SJSA1 (cell line): ENCODE measurements around the gene POLR2I. TPM values are rescaled to one million over a fixed set of nuclear protein-coding genes. Genes with fewer than 3 reads are reported as not detected.
"Not testable (repeated sequence)": the region's sequence is repeated elsewhere in the genome, so short reads cannot be mapped to it uniquely, and the experiment has no call there.

Experiments used
- DNase-seq, 2 experiments: peaks; one replicate each; pipeline ENCODE4 v3.0.0-alpha.2; 2015 to 2020; ENCODE audit warnings: low spot score in 2 of 2, low read depth in 1 of 2
- H3K27ac ChIP-seq: fragments of 250-450 bp; sonication (Bioruptor Pico); 2 replicates; pipeline ENCODE4 v1.5.1; 2020; ENCODE audit warnings: mild to moderate bottlenecking, moderate library complexity
- H3K27me3 ChIP-seq: fragments of 250-450 bp; sonication (Bioruptor Pico); replicated peaks from 2 replicates; pipeline ENCODE4 v1.5.1; 2020; ENCODE audit warnings: mild to moderate bottlenecking, moderate library complexity
- H3K36me3 ChIP-seq: fragments of 250-450 bp; sonication (Bioruptor Pico); 2 replicates; pipeline ENCODE4 v1.5.1; 2020; ENCODE audit warnings: mild to moderate bottlenecking
- H3K4me1 ChIP-seq: fragments of 250-450 bp; sonication (Bioruptor Pico); replicated peaks from 2 replicates; pipeline ENCODE4 v1.6.1; 2021; ENCODE audit warnings: mild to moderate bottlenecking
- H3K4me3 ChIP-seq: fragments of 250-450 bp; sonication (Bioruptor Pico); 2 replicates; pipeline ENCODE4 v1.5.1; 2020; ENCODE audit warnings: mild to moderate bottlenecking
- H3K9me3 ChIP-seq: fragments of 250-450 bp; sonication (Bioruptor Pico); replicated peaks from 2 replicates; pipeline ENCODE4 v1.5.1; 2020; ENCODE audit warnings: mild to moderate bottlenecking
- total RNA-seq: library from RNA; depleted of rRNA; stranded (reverse); fragments of >200 nt; shearing (Covaris generic); gene quantifications from 2 replicates; pipeline ENCODE4 v1.2.3, GENCODE V29; 2014; rRNA removed

The POLR2I gene
- total RNA-seq, 1 experiment from 2014 or later = 44.8 TPM

- no peaks in the 10 kb centered on the region for H3K4me1 ChIP-seq
- H3K9me3 ChIP-seq = no peaks in the 10 kb centered on the region
- H3K36me3 ChIP-seq = peaks cover 86% of the 10 kb centered on the region
- H3K27ac ChIP-seq = no peak overlapping the region
- no peak overlapping the region for H3K4me3 ChIP-seq
- no peaks in the 10 kb centered on the region for H3K27me3 ChIP-seq
- DNase-seq = no peak
These were observed 33.3 kb downstream of the POLR2I start for GRCh38 chr19:36081385-36081784.

GRCh38 chr19:36079389-36079945, 35.2 kb downstream of the POLR2I start:
- H3K27ac ChIP-seq = no peak overlapping the region
- no peaks in the 10 kb centered on the region for H3K27me3 ChIP-seq
- peaks cover 88% of the 10 kb centered on the region for H3K36me3 ChIP-seq
- H3K9me3 ChIP-seq = no peaks in the 10 kb centered on the region
- no peak for DNase-seq
- H3K4me3 ChIP-seq = no peak overlapping the region
- no peaks in the 10 kb centered on the region for H3K4me1 ChIP-seq

- H3K9me3 ChIP-seq = no peaks in the 10 kb centered on the region
- peaks cover 72% of the 10 kb centered on the region for H3K36me3 ChIP-seq
- no peaks in the 10 kb centered on the region for H3K27me3 ChIP-seq
- no peak overlapping the region for H3K4me3 ChIP-seq
- H3K4me1 ChIP-seq = peaks cover 10% of the 10 kb centered on the region
- no peak for DNase-seq
- no peak overlapping the region for H3K27ac ChIP-seq
These were observed 41.4 kb downstream of the POLR2I start for GRCh38 chr19:36073121-36073876.

GRCh38 chr19:36072081-36072480, 42.6 kb downstream of the POLR2I start:
- Histone ChIP-seq H3K27me3 (no peaks in the 10 kb centered on the region), H3K9me3 (no peaks in the 10 kb centered on the region), H3K36me3 (peaks cover 73% of the 10 kb centered on the region), H3K4me1 (peaks cover 10% of the 10 kb centered on the region), H3K27ac (no peak overlapping the region), H3K4me3 (no peak overlapping the region)
- no peak for DNase-seq

- H3K9me3 ChIP-seq, H3K4me3 ChIP-seq, DNase-seq, H3K4me1 ChIP-seq, H3K27me3 ChIP-seq, H3K27ac ChIP-seq: not testable (repeated sequence)
- H3K36me3 ChIP-seq = peaks cover 77% of the 10 kb centered on the region
These were observed 45.7 kb downstream of the POLR2I start for GRCh38 chr19:36068810-36069499.

- Histone ChIP-seq H3K36me3 (peaks cover 79% of the 10 kb centered on the region), H3K4me1 (peaks cover 10% of the 10 kb centered on the region), H3K27me3 (no peaks in the 10 kb centered on the region), H3K9me3 (no peaks in the 10 kb centered on the region), H3K4me3 (no peak overlapping the region), H3K27ac (no peak overlapping the region)
- DNase-seq = no peak
These were observed 47.0 kb downstream of the POLR2I start for GRCh38 chr19:36067681-36068080.

- no peak for DNase-seq
- Histone ChIP-seq H3K9me3 (no peaks in the 10 kb centered on the region), H3K4me1 (no peaks in the 10 kb centered on the region), H3K27ac (no peak overlapping the region), H3K36me3 (peaks cover 84% of the 10 kb centered on the region), H3K27me3 (no peaks in the 10 kb centered on the region), H3K4me3 (no peak overlapping the region)
These were observed 49.8 kb downstream of the POLR2I start for GRCh38 chr19:36064826-36065225.

Other genes with a start within 250 kb of the POLR2I start
- gene APLP1, start 246.3 kb downstream of the POLR2I start, total RNA-seq = 11.1 and 11.6 TPM in 2 replicates
- 0.66 and 3.3 TPM in 2 replicates for gene NFKBID, start 214.3 kb downstream of the POLR2I start, total RNA-seq
- 9.1 TPM in 1 of 2 replicates, not detected in the other for gene HCST, start 212.3 kb downstream of the POLR2I start, total RNA-seq
- not detected in 2 replicates for gene TYROBP, start 206.6 kb downstream of the POLR2I start, total RNA-seq
- gene LRFN3, start 178.5 kb downstream of the POLR2I start, total RNA-seq = 3.8 and 5.7 TPM in 2 replicates
- gene SDHAF1, start 119.7 kb downstream of the POLR2I start, total RNA-seq = 34.4 and 53.4 TPM in 2 replicates
- gene SYNE4, start 106.1 kb downstream of the POLR2I start, total RNA-seq = 0.26 TPM in 1 of 2 replicates, not detected in the other
- 17.1 and 37.1 TPM in 2 replicates for gene ALKBH6, start 100.7 kb downstream of the POLR2I start, total RNA-seq
- 1.5 and 2.3 TPM in 2 replicates for gene CLIP3, start 82.0 kb downstream of the POLR2I start, total RNA-seq
- gene THAP8, start 60.6 kb downstream of the POLR2I start, total RNA-seq = 1.1 and 4.2 TPM in 2 replicates
- gene WDR62, start 60.0 kb downstream of the POLR2I start, total RNA-seq = 21.4 and 23.3 TPM in 2 replicates
- gene OVOL3, start 3.7 kb downstream of the POLR2I start, total RNA-seq = not detected in 2 replicates
- gene TBCB, start 593 bp upstream of the POLR2I start, total RNA-seq = 305 and 427 TPM in 2 replicates
- 241 and 466 TPM in 2 replicates for gene CAPNS1, start 25.2 kb upstream of the POLR2I start, total RNA-seq
- not detected in 2 replicates for gene COX7A1, start 37.6 kb upstream of the POLR2I start, total RNA-seq
- gene ZNF565, start 99.8 kb upstream of the POLR2I start, total RNA-seq = 2.4 and 17.9 TPM in 2 replicates
- 125 and 135 TPM in 2 replicates for gene ZNF146, start 100.2 kb upstream of the POLR2I start, total RNA-seq